Measurements from ENCODE around the gene MED10. TPM values are rescaled to one million over a fixed set of nuclear protein-coding genes. Genes with fewer than 3 reads are reported as not detected.

MED10 gene
- total and polyA plus RNA-seq, 4 donors: 18.9 to 34.3 (median 31.4) TPM

DNA sequence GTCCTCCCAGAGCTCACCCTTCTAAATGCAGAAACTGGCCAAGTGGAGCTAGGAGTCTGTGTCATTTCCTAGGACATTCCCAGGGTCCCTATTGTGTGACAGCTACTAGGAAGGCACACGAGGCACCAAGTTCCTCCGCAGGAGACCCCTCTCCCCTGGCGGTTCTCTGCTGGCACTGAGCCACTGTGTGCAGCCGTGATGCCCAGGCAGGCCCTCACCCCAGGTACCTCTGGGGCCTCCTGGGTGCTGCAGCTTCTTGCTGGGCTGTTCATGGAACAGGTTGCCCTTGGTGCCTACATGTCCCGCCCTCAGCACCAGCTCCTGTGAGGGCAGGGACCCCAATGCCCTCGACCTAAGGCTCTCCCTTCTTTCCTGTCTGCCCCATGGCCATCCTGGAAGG is 23.1 kb downstream of the MED10 start:
- Histone ChIP-seq H3K36me3 (ENCODE audit: control insufficient read depth in 4 of 4, insufficient read depth in 4 of 4, low read length in 4 of 4) (no peaks in the 10 kb centered on the region), H3K9me3 (ENCODE audit: control insufficient read depth in 4 of 4, insufficient read depth in 3 of 4, low read length in 3 of 4) (peaks cover 0 to 5% (median 0%) of the 10 kb centered on the region in 4 donors), H3K4me3 (no peak overlapping the region), H3K4me1 (ENCODE audit: control insufficient read depth in 5 of 5, insufficient read depth in 5 of 5, low read length in 5 of 5) (no peaks in the 10 kb centered on the region), H3K9ac (ENCODE audit: insufficient read depth in 1 of 2, low read length in 2 of 2) (no peak overlapping the region), H3K27me3 (ENCODE audit: control insufficient read depth in 3 of 3, insufficient read depth in 3 of 3, low read length in 2 of 3) (no peaks in the 10 kb centered on the region), H3K27ac (ENCODE audit: low read depth in 1 of 2, low read length in 1 of 2) (no peak overlapping the region)
- TF ChIP-seq, protein P1, sequence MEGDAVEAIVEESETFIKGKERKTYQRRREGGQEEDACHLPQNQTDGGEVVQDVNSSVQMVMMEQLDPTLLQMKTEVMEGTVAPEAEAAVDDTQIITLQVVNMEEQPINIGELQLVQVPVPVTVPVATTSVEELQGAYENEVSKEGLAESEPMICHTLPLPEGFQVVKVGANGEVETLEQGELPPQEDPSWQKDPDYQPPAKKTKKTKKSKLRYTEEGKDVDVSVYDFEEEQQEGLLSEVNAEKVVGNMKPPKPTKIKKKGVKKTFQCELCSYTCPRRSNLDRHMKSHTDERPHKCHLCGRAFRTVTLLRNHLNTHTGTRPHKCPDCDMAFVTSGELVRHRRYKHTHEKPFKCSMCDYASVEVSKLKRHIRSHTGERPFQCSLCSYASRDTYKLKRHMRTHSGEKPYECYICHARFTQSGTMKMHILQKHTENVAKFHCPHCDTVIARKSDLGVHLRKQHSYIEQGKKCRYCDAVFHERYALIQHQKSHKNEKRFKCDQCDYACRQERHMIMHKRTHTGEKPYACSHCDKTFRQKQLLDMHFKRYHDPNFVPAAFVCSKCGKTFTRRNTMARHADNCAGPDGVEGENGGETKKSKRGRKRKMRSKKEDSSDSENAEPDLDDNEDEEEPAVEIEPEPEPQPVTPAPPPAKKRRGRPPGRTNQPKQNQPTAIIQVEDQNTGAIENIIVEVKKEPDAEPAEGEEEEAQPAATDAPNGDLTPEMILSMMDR (IDR thresholded peaks at IDR 0.05; ENCODE audit: control extremely low read depth, extremely low read depth): no peak
- 74 to 87% methylated on average over 6 of the region's 6 CpGs for WGBS, 2 donors
- ATAC-seq (ENCODE audit: insufficient read depth, low FRiP score): no peak
- no peak for DNase-seq

DNA sequence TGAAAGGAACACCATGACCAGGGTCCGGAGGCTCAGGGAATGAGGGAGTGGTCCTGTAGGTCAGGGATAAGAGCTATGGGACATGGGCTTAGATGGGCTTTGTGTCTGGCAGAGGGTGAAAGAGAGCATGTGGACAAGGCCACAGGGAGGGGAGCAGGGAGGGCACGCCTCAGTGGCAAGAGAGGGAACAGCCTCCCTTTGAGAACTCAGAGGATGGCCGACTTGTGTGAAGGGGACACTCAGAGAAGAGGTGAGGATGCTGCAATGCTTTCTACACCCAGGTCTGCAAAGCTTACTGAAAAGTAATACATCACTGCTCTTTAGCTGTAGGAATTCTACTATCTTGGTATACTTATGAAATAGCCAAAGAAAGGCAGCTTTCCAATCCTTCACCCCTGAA is 23.5 kb downstream of the MED10 start:
- peaks cover 0 to 5% (median 0%) of the 10 kb centered on the region in 4 donors for H3K9me3 ChIP-seq (ENCODE audit: control insufficient read depth in 4 of 4, insufficient read depth in 3 of 4, low read length in 3 of 4)
- no peak overlapping the region for H3K9ac ChIP-seq (ENCODE audit: insufficient read depth in 1 of 2, low read length in 2 of 2)
- H3K4me3 ChIP-seq: no peak overlapping the region
- no peaks in the 10 kb centered on the region for H3K27me3 ChIP-seq (ENCODE audit: control insufficient read depth in 3 of 3, insufficient read depth in 3 of 3, low read length in 2 of 3)
- no peak for ATAC-seq (ENCODE audit: insufficient read depth, low FRiP score)
- no peak overlapping the region for H3K27ac ChIP-seq (ENCODE audit: low read depth in 1 of 2, low read length in 1 of 2)
- DNase-seq: no peak
- H3K4me1 ChIP-seq (ENCODE audit: control insufficient read depth in 5 of 5, insufficient read depth in 5 of 5, low read length in 5 of 5): no peaks in the 10 kb centered on the region
- TF ChIP-seq, protein P1 (IDR thresholded peaks at IDR 0.05; ENCODE audit: control extremely low read depth, extremely low read depth): no peak
- WGBS, 2 donors: 70 to 89% methylated on average over 3 of the region's 3 CpGs
- H3K36me3 ChIP-seq (ENCODE audit: control insufficient read depth in 4 of 4, insufficient read depth in 4 of 4, low read length in 4 of 4): no peaks in the 10 kb centered on the region

DNA sequence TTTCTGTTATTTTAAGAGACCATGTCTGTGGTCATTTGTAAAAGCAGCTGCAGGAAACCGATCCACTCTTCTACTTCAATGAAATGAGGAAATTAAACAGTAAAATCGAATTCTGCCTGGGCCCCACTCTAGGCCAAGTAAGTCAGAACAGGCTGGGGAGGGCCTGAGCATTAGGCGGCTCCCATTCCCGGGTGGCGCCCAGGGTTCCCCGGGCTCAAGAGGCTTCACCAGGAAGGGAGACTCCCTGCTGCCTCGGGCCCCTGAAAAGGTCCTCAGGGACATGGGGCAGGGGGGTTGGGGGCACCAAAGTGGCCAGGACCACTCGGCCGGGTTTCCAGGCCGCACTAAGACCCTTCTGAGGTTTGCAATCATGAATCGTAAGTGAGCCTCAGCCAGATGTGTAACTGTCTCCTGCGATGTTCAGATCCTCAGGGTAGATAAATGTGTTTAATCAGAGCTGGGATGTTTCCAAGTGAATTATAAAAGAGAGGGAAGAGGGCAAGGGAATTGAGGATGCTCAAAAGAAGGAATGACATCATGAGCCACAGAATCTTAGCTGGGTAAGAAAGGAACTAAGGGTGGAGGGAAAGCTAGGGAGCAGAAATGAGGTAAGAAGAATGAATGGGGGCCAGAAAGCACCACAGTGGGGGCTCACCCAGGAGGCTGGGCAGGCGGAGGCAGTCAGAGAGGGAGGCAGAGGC is 24.6 kb downstream of the MED10 start:
- Histone ChIP-seq H3K9me3 (ENCODE audit: control insufficient read depth in 4 of 4, insufficient read depth in 3 of 4, low read length in 3 of 4) (peaks cover 0 to 5% (median 0%) of the 10 kb centered on the region in 4 donors), H3K27me3 (ENCODE audit: control insufficient read depth in 3 of 3, insufficient read depth in 3 of 3, low read length in 2 of 3) (no peaks in the 10 kb centered on the region), H3K27ac (ENCODE audit: low read depth in 1 of 2, low read length in 1 of 2) (no peak overlapping the region), H3K36me3 (ENCODE audit: control insufficient read depth in 4 of 4, insufficient read depth in 4 of 4, low read length in 4 of 4) (no peaks in the 10 kb centered on the region), H3K9ac (ENCODE audit: insufficient read depth in 1 of 2, low read length in 2 of 2) (no peak overlapping the region), H3K4me3 (no peak overlapping the region), H3K4me1 (ENCODE audit: control insufficient read depth in 5 of 5, insufficient read depth in 5 of 5, low read length in 5 of 5) (no peaks in the 10 kb centered on the region)
- 85 to 88% methylated on average over 13 of the region's 13 CpGs for WGBS, 2 donors
- no peak for ATAC-seq (ENCODE audit: insufficient read depth, low FRiP score)
- TF ChIP-seq, protein P1 (IDR thresholded peaks at IDR 0.05; ENCODE audit: control extremely low read depth, extremely low read depth): no peak
- DNase-seq: no peak
